Suprapubic skin (tissue), 4 donors: ENCODE measurements around the gene C14orf93. TPM values are rescaled to one million over a fixed set of nuclear protein-coding genes. Genes with fewer than 3 reads are reported as not detected.

Experiments
- DNase-seq, 2 donors: peaks; one replicate each; pipeline ENCODE4 v3.0.0-alpha.2; 2019; ENCODE audit warnings: low spot score in 2 of 2
- H3K27ac ChIP-seq: fragments of 200-600 bp; sonication (generic); one replicate; pipeline ENCODE4 v1.5.1; 2019
- H3K27me3 ChIP-seq: fragments of 200-600 bp; sonication (generic); one replicate; pipeline ENCODE4 v1.5.1; 2019
- H3K36me3 ChIP-seq: fragments of 200-600 bp; sonication (generic); one replicate; pipeline ENCODE4 v1.5.1; 2019
- H3K4me1 ChIP-seq: fragments of 200-600 bp; sonication (generic); one replicate; pipeline ENCODE4 v1.5.1; 2019
- H3K4me3 ChIP-seq: fragments of 200-600 bp; sonication (generic); one replicate; pipeline ENCODE4 v1.5.1; 2019; ENCODE audit warnings: mild to moderate bottlenecking
- H3K9me3 ChIP-seq: fragments of 200-600 bp; sonication (generic); one replicate; pipeline ENCODE4 v1.5.1; 2019
- CTCF ChIP-seq, 2 donors: fragments of 200-600 bp in 1 of 2; fragments of 450-650 bp in 1 of 2; sonication (generic) in 1 of 2; IDR thresholded peaks; one replicate each; pipeline ENCODE4 v1.5.1; 2016 to 2019; ENCODE audit warnings: antibody characterized with exemption in 2 of 2, mild to moderate bottlenecking in 1 of 2, moderate library complexity in 1 of 2
- EP300 ChIP-seq: sonication (generic); formaldehyde crosslinking; IDR thresholded peaks from one replicate; pipeline ENCODE4 v1.6.1; 2017; ENCODE audit warnings: antibody characterized with exemption
- POLR2A ChIP-seq, 2 donors: fragments of 450-650 bp; IDR thresholded peaks; one replicate each; pipeline ENCODE4 v1.6.1; 2017; ENCODE audit warnings: antibody characterized with exemption in 2 of 2, mild to moderate bottlenecking in 2 of 2, moderate library complexity in 2 of 2
- POLR2AphosphoS5 ChIP-seq, 3 donors: sonication (generic); formaldehyde crosslinking; IDR thresholded peaks; one replicate each; pipeline ENCODE4 v1.6.1; 2017; ENCODE audit warnings: antibody characterized with exemption in 3 of 3
- WGBS: methylation state at CpG from one replicate; pipeline ENCODE4 v1.1.5; 2018; 5-methylcytosine and 5-hydroxymethylcytosine counted together
- total RNA-seq, 4 donors: library from RNA; depleted of rRNA; stranded (reverse); fragments of >200 nt; gene quantifications; one replicate each; pipeline ENCODE4 v1.1.0, GENCODE V29; 2016

The C14orf93 gene
- total RNA-seq, 4 donors from 2014 or later = 19.1 to 32.9 (median 24.3) TPM

- 74% methylated on average over 3 of the region's 3 CpGs for WGBS
Observed at GRCh38 chr14:23052671-23053070, 42.7 kb upstream of the C14orf93 start.

DNA sequence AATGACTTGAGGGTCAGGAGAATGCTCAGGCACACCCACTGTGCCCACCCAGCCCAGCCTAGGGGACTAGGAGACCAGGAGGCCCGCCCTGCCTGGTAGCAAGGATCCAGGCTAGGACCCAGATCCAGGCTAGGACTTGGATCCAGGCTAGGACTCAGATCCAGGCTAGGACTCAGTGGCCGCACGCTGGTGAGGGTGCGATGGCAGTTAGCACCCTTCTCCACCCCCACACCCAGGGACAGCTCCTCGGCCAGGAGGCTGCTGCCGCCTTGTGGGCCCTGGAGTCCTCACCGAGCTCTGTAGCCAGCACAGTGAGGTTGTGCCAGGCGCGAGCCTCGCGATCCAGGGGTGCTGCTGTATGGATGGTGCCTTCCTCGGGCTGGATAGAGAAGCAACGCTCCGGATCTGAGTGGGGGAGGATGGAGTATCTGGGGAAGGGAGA is 42.3 kb upstream of the C14orf93 start:
- H3K27me3 ChIP-seq = no peaks in the 10 kb centered on the region
- no peak for DNase-seq
- H3K9me3 ChIP-seq = no peaks in the 10 kb centered on the region
- 47% methylated on average over 7 of the region's 14 CpGs for WGBS
- no peak overlapping the region for H3K4me3 ChIP-seq
- TF ChIP-seq EP300 (no peak), POLR2AphosphoS5 (IDR thresholded peaks at IDR 0.05) (no peak), CTCF (IDR thresholded peaks at IDR 0.05) (peak in 1 of 2 donors; percentile 38), POLR2A (IDR thresholded peaks at IDR 0.05) (no peak)
- H3K4me1 ChIP-seq = peaks cover 15% of the 10 kb centered on the region
- H3K36me3 ChIP-seq = no peaks in the 10 kb centered on the region
- H3K27ac ChIP-seq = no peak overlapping the region

More at GRCh38 chr14:23052671-23053070, 42.7 kb upstream of the C14orf93 start:
- Histone ChIP-seq H3K27me3 (no peaks in the 10 kb centered on the region), H3K4me3 (no peak overlapping the region), H3K9me3 (no peaks in the 10 kb centered on the region), H3K4me1 (peaks cover 15% of the 10 kb centered on the region), H3K27ac (no peak overlapping the region), H3K36me3 (no peaks in the 10 kb centered on the region)
- peak in 1 of 2 donors; percentile 26 for DNase-seq
- TF ChIP-seq POLR2AphosphoS5 (IDR thresholded peaks at IDR 0.05) (no peak), CTCF (IDR thresholded peaks at IDR 0.05) (no peak), EP300 (no peak), POLR2A (IDR thresholded peaks at IDR 0.05) (no peak)

DNA sequence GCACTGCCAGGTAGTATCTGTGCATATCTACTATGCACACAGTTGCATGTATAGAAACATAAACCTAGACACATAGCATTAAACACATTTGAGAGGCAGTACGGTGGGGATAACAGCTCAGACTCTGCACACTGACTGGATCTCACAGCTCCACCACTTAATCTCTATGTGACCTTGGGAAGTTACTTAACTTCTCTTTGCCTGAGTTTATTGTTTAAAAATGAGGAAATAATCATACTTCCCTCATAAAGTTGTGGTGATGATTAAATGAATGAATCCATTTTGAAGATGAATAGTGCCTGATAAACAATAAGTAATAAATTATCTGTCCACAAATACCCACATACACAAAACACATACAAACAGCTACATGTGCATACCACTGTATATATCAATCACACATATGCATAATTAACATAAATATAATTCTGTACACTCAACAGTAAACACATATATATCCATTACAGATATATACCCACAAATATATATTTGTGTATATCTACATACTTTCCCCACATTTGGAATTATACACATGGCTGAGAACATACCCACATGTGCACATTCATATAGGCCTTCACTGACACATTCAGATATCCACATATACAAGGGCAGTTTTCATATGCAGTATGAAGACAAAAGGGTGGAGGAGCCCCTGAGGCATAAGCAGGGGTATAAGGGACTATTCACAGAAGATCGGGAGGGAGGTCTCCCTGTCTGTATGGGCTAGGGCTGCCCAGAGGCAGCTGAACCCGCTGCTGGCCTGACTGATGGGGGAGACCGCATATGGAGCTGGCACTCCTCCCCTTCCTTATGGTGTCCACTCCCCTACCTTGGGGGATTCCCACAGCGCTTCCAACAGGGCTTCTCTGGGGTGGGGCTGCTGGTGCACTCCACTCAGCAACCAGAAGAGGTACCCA is 41.5 kb upstream of the C14orf93 start:
- TF ChIP-seq POLR2A (IDR thresholded peaks at IDR 0.05) (no peak), POLR2AphosphoS5 (IDR thresholded peaks at IDR 0.05) (no peak)
- Histone ChIP-seq H3K27ac (no peak overlapping the region), H3K9me3 (no peaks in the 10 kb centered on the region), H3K4me1 (peaks cover 7% of the 10 kb centered on the region), H3K4me3 (no peak overlapping the region), H3K27me3 (no peaks in the 10 kb centered on the region), H3K36me3 (no peaks in the 10 kb centered on the region)
- DNase-seq = no peak
- WGBS = 81% methylated on average over 5 of the region's 5 CpGs

GRCh38 chr14:23049011-23049410 is 39.1 kb upstream of the C14orf93 start:
- DNase-seq = no peak
- H3K36me3 ChIP-seq = no peaks in the 10 kb centered on the region
- no peaks in the 10 kb centered on the region for H3K27me3 ChIP-seq
- no peak for TF ChIP-seq EP300
- TF ChIP-seq POLR2AphosphoS5 (IDR thresholded peaks at IDR 0.05) = no peak
- TF ChIP-seq CTCF (IDR thresholded peaks at IDR 0.05) = no peak
- no peak for TF ChIP-seq POLR2A (IDR thresholded peaks at IDR 0.05)
- H3K4me1 ChIP-seq = no peaks in the 10 kb centered on the region
- 85% methylated on average over 8 of the region's 9 CpGs for WGBS
- H3K9me3 ChIP-seq = no peaks in the 10 kb centered on the region
- no peak overlapping the region for H3K27ac ChIP-seq
- no peak overlapping the region for H3K4me3 ChIP-seq

GRCh38 chr14:23047751-23048693 is 38.1 kb upstream of the C14orf93 start:
- H3K4me3 ChIP-seq = no peak overlapping the region
- WGBS = 81% methylated on average over 24 of the region's 85 CpGs

More at GRCh38 chr14:23047751-23048693, 38.1 kb upstream of the C14orf93 start:
- no peaks in the 10 kb centered on the region for H3K27me3 ChIP-seq
- H3K36me3 ChIP-seq = no peaks in the 10 kb centered on the region
- no peak overlapping the region for H3K27ac ChIP-seq
- H3K9me3 ChIP-seq = no peaks in the 10 kb centered on the region
- H3K4me1 ChIP-seq = no peaks in the 10 kb centered on the region
- no peak for DNase-seq
- no peak for TF ChIP-seq CTCF (IDR thresholded peaks at IDR 0.05)
